ENCODE data around the gene EMILIN3.

The EMILIN3 gene

DNA sequence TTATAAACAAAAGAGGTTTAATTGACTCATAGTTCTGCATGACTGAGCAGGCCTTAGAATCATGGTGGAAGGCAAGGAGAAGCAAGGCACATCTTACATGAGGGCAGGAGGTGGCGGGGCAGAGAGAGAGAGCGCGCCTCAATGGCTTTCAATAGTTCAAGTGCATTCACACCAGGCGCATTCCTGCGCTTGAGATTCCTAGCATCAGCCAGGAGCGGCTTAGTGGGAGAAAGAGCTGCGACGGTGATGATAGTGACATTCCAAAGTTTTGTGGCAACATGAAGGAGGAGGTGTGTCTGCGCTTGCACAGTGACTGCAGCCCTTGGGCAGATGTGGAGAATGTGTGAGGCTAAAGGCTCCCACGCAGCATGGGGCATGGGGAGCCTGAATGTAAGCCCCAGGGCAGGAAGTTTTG lies 25.0 kb upstream of the EMILIN3 start:
- DNase-seq = no peak

DNA sequence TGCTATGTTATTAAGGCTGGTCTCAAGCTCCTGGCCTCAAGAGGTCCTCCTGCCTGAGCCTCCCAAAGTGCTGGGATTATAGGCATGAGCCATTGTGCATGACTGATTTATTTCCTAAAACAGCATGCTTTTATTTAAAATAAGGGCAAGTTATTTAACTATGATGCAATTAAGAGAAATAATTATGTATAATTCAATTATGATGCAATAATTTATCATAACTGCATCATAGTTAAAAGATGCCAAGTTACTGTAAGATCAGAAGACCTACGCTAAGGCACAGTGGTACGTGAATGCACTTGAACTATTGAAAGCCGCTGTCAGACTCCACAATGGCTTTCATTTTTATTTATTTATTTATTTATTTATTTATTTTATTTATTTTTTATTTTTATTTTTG lies 24.3 kb upstream of the EMILIN3 start:
- DNase-seq = no peak

- no peak for DNase-seq
Measured at GRCh38 chr20:41387444-41387851, 20.8 kb upstream of the EMILIN3 start.

DNA sequence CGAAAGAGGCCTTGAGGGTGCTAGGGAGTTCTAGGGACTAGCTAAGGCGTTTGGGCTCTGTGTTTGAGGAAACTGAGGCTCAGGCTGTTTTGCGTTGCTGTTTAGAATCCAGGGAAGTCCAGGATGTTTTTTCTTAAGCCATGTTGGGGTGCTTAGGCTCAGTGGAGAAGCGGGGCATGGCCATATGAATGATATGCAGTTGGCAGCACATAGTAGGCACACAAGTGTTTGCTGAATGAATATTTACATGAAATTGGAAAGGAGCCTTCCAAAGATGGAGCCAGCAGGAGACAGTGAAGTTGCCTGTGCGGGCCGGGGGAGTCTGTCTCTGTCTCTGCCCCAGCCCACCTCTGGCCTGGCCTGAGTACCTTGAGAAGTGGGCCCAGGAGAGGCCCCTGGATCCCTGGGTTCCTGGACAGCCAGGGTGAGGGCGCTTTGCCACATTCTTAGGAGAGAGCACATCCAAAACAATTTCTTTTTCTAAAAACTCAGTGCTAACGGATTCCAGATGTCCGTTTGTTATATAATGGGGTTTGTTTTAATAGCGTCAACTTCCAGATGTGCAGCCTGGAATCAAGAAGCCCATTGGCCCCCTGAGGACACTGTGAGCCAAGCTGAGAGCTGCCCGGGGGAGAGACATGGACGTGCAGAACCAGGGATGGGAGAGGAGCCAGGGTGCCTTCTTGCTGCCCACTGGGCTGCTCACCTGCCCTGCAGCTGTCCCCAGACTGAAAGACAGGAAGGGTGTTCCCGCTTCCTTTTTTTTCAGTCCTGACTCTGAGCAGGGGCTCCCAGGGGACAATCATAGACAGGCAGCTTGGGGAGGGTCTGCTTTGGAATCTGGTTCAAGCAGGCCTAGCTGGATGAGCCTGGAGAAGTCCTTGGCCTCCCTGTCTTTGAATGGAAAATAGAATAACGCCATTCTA lies 20.1 kb upstream of the EMILIN3 start:
- DNase-seq = no peak

- no peak for DNase-seq
Measured at GRCh38 chr20:41382791-41383305, 16.2 kb upstream of the EMILIN3 start.

DNA sequence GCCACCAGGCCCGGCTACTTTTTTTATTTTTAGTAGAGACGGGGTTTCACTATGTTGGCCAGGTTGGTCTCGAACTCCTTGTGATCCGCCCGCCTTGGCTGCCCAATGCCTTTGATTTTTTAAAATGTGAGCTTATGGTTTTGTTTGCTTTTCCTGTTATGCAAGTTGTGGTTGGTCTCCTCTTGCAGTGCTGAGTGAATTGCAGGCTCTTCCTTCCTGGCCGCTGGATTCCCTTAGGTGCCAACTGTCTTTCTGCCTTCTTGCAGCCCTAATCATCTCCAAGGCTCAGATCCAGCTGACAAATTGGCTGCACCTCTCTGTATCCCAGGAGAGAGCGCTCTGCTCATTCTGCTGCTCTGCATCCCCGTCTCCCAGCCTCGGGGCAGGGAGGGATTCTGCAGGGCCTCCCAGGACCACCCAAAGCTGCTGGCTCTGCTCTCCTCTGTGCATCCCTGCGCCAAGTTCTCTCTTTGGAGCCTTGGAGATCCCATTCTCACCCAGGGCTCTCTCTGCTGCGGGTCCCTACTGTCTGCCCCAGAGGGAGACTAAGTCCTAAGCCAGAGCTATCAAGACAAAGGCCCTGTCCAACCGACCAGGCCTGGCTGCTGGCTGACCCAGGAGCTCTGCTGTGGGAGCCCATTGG lies 14.1 kb upstream of the EMILIN3 start:
- DNase-seq = no peak

DNA sequence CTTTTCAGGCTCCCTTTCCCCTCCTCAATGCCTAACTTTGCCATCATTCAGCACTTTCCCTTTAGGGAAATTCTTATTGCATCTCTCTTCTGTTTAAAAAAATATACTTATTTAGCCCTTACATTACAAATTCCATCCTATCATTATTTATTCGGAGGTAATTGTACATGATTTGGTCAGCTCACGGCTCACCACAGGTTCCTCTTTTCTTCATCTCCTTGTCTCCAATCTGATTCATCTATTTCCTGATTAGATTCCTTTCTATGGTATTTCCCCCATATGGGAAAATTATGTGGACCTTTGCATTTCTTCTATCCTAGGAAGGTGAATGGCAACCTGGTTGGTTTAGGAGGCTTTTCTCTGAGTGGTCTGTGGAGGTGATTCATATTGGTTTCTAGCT lies 12.9 kb upstream of the EMILIN3 start:
- DNase-seq = no peak

DNA sequence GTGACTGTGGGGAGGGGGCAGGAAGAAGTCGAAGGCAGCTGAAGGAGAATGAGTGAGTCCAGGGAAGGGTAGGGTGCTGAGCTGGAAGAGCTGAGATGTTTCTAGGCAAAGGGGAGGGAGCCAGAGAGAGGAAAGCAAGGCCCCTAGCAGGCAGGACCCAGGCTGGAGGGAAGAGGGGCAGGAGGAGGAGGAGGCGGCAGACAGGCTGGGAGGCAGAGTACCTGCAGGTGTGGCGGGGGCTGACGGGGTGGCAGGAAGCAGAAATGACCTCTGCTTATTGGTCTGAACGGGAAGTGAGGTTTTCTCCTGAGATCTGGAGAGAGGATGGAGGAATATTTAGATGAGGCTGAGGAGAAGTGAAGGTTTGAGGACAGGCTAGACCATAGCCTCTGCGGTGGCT lies 10.7 kb upstream of the EMILIN3 start:
- DNase-seq = no peak

GRCh38 chr20:41376349-41376748 lies 9.7 kb upstream of the EMILIN3 start:
- DNase-seq = no peak

DNA sequence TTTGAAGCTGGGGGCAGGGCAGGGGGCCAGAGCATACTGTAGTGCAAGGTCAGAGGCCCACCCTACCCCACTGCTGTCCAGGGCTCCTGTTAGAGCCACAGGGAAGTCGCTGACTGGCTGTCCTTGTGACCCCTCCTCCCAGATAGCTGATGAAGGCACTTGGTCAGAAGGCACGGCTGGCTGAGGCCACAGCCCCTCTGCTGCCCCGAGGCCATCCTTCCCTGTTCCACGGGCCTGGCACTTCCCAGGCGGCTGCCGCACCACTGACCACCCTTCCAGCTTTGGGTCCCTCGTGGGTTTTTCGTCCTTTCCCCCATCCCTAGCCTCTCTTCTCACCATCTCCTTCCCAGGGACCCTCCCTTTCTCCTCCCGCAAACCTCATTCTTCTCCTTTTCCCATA lies 9.2 kb upstream of the EMILIN3 start:
- no peak for DNase-seq

DNA sequence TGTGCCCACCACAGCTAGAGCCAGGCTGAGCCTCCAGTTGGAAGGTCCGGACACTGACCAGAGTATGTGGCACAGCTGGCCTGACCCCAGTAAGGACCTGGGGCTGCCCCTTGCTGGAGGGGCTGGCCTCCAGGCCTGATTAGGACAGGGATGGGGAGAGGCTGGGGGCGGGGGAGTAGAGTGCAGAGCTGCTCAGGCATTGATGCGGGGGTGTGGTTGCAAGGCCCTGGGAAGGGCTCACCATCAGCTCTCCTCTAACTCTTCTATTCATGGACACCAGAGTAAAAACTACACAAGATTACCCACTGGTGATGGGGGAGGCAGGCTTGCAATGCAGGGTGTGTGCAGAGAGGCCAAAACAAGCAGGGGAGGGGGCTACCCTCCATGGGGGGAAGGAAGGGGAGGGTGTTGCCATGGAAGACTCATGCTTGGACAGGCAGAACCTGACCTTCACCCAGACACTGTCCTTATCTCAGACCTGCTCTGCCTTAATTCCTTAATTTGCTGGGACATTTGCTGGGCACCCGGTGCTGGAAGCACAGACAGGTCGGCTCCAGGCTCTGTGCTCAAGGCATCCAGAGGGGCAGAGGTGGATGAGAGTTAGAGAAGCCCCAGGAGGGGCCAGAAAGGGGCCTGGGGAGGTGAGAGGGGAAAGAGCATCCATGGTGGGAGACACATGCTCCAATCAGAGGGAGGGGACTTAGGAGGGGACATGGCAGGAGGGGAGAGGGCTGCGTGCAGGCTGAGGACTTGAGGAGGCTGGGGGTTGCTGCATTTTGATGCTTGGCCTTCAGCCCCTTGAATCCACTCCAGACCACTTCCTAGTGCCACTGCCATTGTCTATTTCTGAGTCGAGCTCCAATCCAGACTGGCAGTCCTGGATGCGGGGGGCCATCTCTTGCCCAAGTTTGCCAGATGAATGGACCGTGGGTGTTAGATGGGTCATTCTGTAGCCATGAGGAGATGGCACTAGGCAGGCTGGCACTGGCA lies 7.6 kb upstream of the EMILIN3 start:
- no peak for DNase-seq

DNA sequence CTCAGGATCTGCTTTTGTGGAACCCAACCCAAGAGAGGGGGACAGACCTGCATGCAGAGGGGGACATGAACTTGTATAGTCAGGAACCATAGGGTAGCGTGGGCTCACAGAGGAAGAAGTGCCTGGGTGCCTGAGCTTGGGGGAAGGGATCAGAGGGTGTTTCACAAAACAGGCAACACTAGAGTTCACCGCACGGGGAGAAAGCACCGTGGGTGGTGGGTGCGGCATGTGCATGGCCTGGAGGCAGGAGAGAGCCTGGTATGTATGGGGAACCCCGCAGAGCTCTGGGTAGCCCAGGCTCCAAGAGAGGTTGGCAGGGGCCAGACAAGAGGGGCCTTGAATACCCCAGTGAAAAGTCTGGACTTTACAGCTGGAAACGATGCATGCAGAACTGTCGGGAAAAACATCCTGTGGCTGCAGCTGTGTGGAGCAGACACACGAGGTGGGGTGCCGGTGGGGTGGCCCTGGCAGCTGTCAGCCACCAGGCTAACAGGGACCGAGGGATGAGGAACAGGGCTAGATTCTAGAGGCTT lies 6.7 kb upstream of the EMILIN3 start:
- no peak for DNase-seq

- DNase-seq = no peak
Measured at GRCh38 chr20:41371371-41371770, 4.8 kb upstream of the EMILIN3 start.

DNA sequence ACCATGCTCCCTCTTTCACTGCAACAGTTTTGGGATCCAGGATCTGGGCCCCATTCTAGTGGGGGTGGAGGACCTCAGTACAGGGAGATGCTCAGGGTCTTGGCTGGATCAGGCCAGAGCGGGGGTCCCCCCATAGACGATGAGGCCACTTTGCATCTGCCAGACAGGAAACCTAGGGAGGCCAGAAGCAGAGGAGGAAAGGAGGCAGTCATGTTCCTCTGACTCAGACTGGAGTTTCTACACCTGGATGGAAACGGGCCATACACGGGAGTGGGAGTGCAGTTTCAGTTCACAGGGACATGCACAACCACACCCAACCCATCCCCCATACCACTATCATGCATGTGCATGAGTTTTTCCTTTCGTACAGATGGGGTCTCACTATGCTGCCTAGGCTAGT lies 3.6 kb upstream of the EMILIN3 start:
- no peak for DNase-seq

GRCh38 chr20:41369673-41370072 lies 3.1 kb upstream of the EMILIN3 start:
- DNase-seq = no peak

GRCh38 chr20:41367956-41368355 lies 1.3 kb upstream of the EMILIN3 start:
- DNase-seq = no peak

GRCh38 chr20:41367393-41367695 lies 726 bp upstream of the EMILIN3 start:
- no peak for DNase-seq

DNA sequence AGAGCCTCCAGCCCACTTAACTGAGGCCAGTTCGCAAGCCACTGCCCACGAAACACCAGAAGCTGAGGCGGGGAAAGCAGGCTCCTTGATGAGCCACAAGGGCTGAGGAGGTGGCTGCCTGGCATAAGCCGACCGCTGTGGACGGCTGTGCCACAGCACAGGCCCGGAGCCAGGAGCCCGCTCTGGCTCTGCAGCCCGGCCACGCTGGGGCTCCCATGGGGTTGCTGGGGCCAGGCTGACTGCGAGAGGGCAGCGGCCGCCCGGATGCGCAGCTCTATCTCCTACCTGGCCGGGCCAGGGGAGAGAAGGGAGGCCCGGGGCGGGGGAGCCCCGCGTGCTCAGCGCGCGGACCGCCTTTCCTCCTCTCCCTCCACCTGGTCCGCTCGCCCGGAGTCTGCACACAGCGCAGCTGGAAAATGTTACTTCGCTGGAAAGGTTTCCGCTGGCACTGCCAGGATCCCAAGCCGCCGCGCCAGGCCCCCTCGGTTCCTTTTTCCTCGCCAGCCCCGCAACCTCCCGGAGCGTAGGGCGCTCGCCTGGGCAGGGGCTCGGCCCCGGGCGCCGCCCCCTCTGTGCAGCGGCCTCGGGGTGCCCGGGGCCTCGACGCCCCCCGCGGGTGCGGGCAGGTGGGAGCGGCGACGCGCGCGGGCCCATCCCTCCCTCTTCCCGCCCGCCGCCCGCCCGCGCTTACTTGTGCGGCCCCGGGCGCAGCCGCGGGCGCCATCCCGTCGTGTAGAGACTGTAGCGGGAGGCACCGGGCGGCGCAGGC lies 657 bp downstream of the EMILIN3 start:
- no peak for DNase-seq

GRCh38 chr20:41364967-41365765 lies 1.5 kb downstream of the EMILIN3 start:
- DNase-seq = no peak

GRCh38 chr20:41364236-41364855 lies 2.3 kb downstream of the EMILIN3 start:
- DNase-seq = no peak

GRCh38 chr20:41363601-41364000 lies 3.0 kb downstream of the EMILIN3 start:
- no peak for DNase-seq

Measured in stimulated activated CD4-positive, alpha-beta T cell treated with anti-CD3 and anti-CD28 coated beads, Interleukin-2, amount 100 ng/mL, for 24 hours (primary cell).